Skeletal muscle satellite cell (primary cell): Measurements from ENCODE around the gene LNX1.

ENCODE experiments used
- H3K27me3 ChIP-seq: 2 replicates; pipeline ENCODE4 v1.7.0; 2013; ENCODE audit warnings: low read length; ENCODE audit not compliant: control insufficient read depth, insufficient read depth
- H3K36me3 ChIP-seq: 2 replicates; pipeline ENCODE4 v1.7.0; 2013; ENCODE audit warnings: mild to moderate bottlenecking, control low read depth, low read length; ENCODE audit not compliant: insufficient read depth
- H3K4me1 ChIP-seq: 2 replicates; pipeline ENCODE4 v1.7.0; 2013; ENCODE audit warnings: low read length; ENCODE audit not compliant: control insufficient read depth, insufficient read depth
- H3K4me2 ChIP-seq: 2 replicates; pipeline ENCODE4 v1.7.0; 2013; ENCODE audit warnings: mild to moderate bottlenecking, low read length
- H3K4me3 ChIP-seq: 2 replicates; pipeline ENCODE4 v1.7.0; 2013; ENCODE audit warnings: low read length
- H3K9ac ChIP-seq: 2 replicates; pipeline ENCODE4 v1.7.0; 2013; ENCODE audit warnings: mild to moderate bottlenecking, low read depth, low read length, moderate library complexity
- H3K9me3 ChIP-seq: replicated peaks from 2 replicates; pipeline ENCODE4 v1.7.0; 2013; ENCODE audit warnings: mild to moderate bottlenecking, control low read depth, low read length

The LNX1 gene

GRCh38 chr4:53508446-53508845 is 82.8 kb downstream of the LNX1 start:
- Histone ChIP-seq H3K4me2 (peak overlapping the region; percentile 80), H3K4me1 (peaks cover 24% of the 10 kb centered on the region), H3K36me3 (no peaks in the 10 kb centered on the region), H3K4me3 (peak overlapping the region; percentile 62), H3K27me3 (no peaks in the 10 kb centered on the region), H3K9ac (peak overlapping the region; percentile 78), H3K9me3 (no peaks in the 10 kb centered on the region)

- H3K4me3 ChIP-seq: peak overlapping the region; percentile 62
These were observed 83.5 kb downstream of the LNX1 start for GRCh38 chr4:53507671-53508286.

GRCh38 chr4:53507058-53507457 is 84.2 kb downstream of the LNX1 start:
- Histone ChIP-seq H3K9me3 (no peaks in the 10 kb centered on the region), H3K4me2 (peak overlapping the region; percentile 80), H3K9ac (peak overlapping the region; percentile 78), H3K36me3 (no peaks in the 10 kb centered on the region), H3K4me3 (peak overlapping the region; percentile 62), H3K27me3 (no peaks in the 10 kb centered on the region), H3K4me1 (peaks cover 24% of the 10 kb centered on the region)

More at GRCh38 chr4:53507671-53508286, 83.5 kb downstream of the LNX1 start:
- peak overlapping the region; percentile 80 for H3K4me2 ChIP-seq
- H3K27me3 ChIP-seq: no peaks in the 10 kb centered on the region
- H3K9me3 ChIP-seq: no peaks in the 10 kb centered on the region
- H3K4me1 ChIP-seq: peaks cover 24% of the 10 kb centered on the region
- peak overlapping the region; percentile 78 for H3K9ac ChIP-seq
- no peaks in the 10 kb centered on the region for H3K36me3 ChIP-seq

- Histone ChIP-seq H3K4me2 (no peak overlapping the region), H3K27me3 (no peaks in the 10 kb centered on the region), H3K36me3 (no peaks in the 10 kb centered on the region), H3K9ac (no peak overlapping the region), H3K4me1 (peaks cover 21% of the 10 kb centered on the region), H3K9me3 (no peaks in the 10 kb centered on the region), H3K4me3 (no peak overlapping the region)
These were observed 85.3 kb downstream of the LNX1 start for GRCh38 chr4:53505947-53506346.

GRCh38 chr4:53502094-53502493 is 89.2 kb downstream of the LNX1 start:
- no peak overlapping the region for H3K4me3 ChIP-seq
- no peak overlapping the region for H3K4me2 ChIP-seq
- H3K4me1 ChIP-seq: peaks cover 3% of the 10 kb centered on the region
- H3K36me3 ChIP-seq: no peaks in the 10 kb centered on the region
- no peak overlapping the region for H3K9ac ChIP-seq
- no peaks in the 10 kb centered on the region for H3K27me3 ChIP-seq
- no peaks in the 10 kb centered on the region for H3K9me3 ChIP-seq

GRCh38 chr4:53501561-53501960 is 89.7 kb downstream of the LNX1 start:
- no peak overlapping the region for H3K4me3 ChIP-seq
- no peak overlapping the region for H3K9ac ChIP-seq
- H3K27me3 ChIP-seq: no peaks in the 10 kb centered on the region
- H3K36me3 ChIP-seq: no peaks in the 10 kb centered on the region
- H3K9me3 ChIP-seq: no peaks in the 10 kb centered on the region
- H3K4me2 ChIP-seq: no peak overlapping the region
- no peaks in the 10 kb centered on the region for H3K4me1 ChIP-seq

GRCh38 chr4:53500546-53500945 is 90.7 kb downstream of the LNX1 start:
- no peaks in the 10 kb centered on the region for H3K4me1 ChIP-seq
- H3K36me3 ChIP-seq: no peaks in the 10 kb centered on the region
- H3K4me3 ChIP-seq: no peak overlapping the region
- no peaks in the 10 kb centered on the region for H3K9me3 ChIP-seq
- H3K9ac ChIP-seq: no peak overlapping the region
- no peaks in the 10 kb centered on the region for H3K27me3 ChIP-seq
- H3K4me2 ChIP-seq: no peak overlapping the region

- Histone ChIP-seq H3K27me3 (no peaks in the 10 kb centered on the region), H3K9ac (no peak overlapping the region), H3K4me3 (no peak overlapping the region), H3K4me2 (no peak overlapping the region), H3K9me3 (no peaks in the 10 kb centered on the region), H3K4me1 (no peaks in the 10 kb centered on the region), H3K36me3 (no peaks in the 10 kb centered on the region)
These were observed 91.5 kb downstream of the LNX1 start for GRCh38 chr4:53499791-53500190.

- Histone ChIP-seq H3K36me3 (no peaks in the 10 kb centered on the region), H3K4me3 (no peak overlapping the region), H3K9me3 (no peaks in the 10 kb centered on the region), H3K9ac (no peak overlapping the region), H3K4me1 (no peaks in the 10 kb centered on the region), H3K27me3 (no peaks in the 10 kb centered on the region), H3K4me2 (no peak overlapping the region)
These were observed 92.6 kb downstream of the LNX1 start for GRCh38 chr4:53498706-53499105.

- Histone ChIP-seq H3K9ac (no peak overlapping the region), H3K4me3 (no peak overlapping the region), H3K4me1 (no peaks in the 10 kb centered on the region), H3K9me3 (no peaks in the 10 kb centered on the region), H3K4me2 (no peak overlapping the region), H3K36me3 (no peaks in the 10 kb centered on the region), H3K27me3 (no peaks in the 10 kb centered on the region)
These were observed 93.6 kb downstream of the LNX1 start for GRCh38 chr4:53497487-53498244.

GRCh38 chr4:53494851-53495250 is 96.4 kb downstream of the LNX1 start:
- Histone ChIP-seq H3K36me3 (no peaks in the 10 kb centered on the region), H3K4me2 (no peak overlapping the region), H3K27me3 (no peaks in the 10 kb centered on the region), H3K4me3 (no peak overlapping the region), H3K9ac (no peak overlapping the region), H3K9me3 (no peaks in the 10 kb centered on the region), H3K4me1 (peaks cover 14% of the 10 kb centered on the region)
